H1 (cell line): ENCODE data around the gene TMEM120B. TPM values are rescaled to one million over a fixed set of nuclear protein-coding genes. Genes with fewer than 3 reads are reported as not detected.

Experiments used
- CTCF ChIA-PET: fragments of 300-600 bp; sonication (Branson Sonifier 250); formaldehyde crosslinking; loops from one replicate; lab custom pipeline; 2021; ENCODE audit not compliant: partially characterized antibody; lab: Charles Lee
- POLR2A ChIA-PET: fragments of 300-600 bp; sonication (Branson Sonifier 250); formaldehyde crosslinking; loops from one replicate; lab custom pipeline; 2021; ENCODE audit warnings: inconsistent platforms; ENCODE audit not compliant: partially characterized antibody; lab: Charles Lee
- DNase-seq, 2 experiments: peaks; one replicate each; pipeline versions ENCODE4 v3.0.0 to v3.0.0-alpha.2; 2010 to 2022; ENCODE audit warnings: low spot score in 2 of 2, low read depth in 1 of 2, mixed read lengths in 1 of 2
- FAIRE-seq: peaks from 2 replicates; lab custom pipeline; 2011; peaks lifted over from hg19 to GRCh38; lab: Jason Lieb, UNC
- H2AFZ ChIP-seq: 2 replicates; pipeline ENCODE4 v1.8.1; 2012; ENCODE audit warnings: low read length, inconsistent platforms
- H2AK5ac ChIP-seq: 2 replicates; pipeline ENCODE4 v1.6.1; 2013; ENCODE audit warnings: low read depth, low read length
- H2BK120ac ChIP-seq: replicated peaks from 2 replicates; pipeline ENCODE3; 2013; ENCODE audit warnings: low read depth, low read length, inconsistent platforms
- H2BK12ac ChIP-seq: 2 replicates; pipeline ENCODE4 v1.6.1; 2013; ENCODE audit warnings: low read depth, low read length
- H2BK15ac ChIP-seq: 2 replicates; pipeline ENCODE4 v1.6.1; 2013; ENCODE audit warnings: low read length
- H2BK20ac ChIP-seq: 2 replicates; pipeline ENCODE4 v1.6.1; 2013; ENCODE audit warnings: low read length
- H2BK5ac ChIP-seq: 2 replicates; pipeline ENCODE4 v1.6.1; 2013; ENCODE audit warnings: low read depth, low read length
- H3K14ac ChIP-seq: 2 replicates; pipeline ENCODE4 v1.6.1; 2013; ENCODE audit warnings: inconsistent platforms; ENCODE audit not compliant: insufficient read length
- H3K18ac ChIP-seq: 2 replicates; pipeline ENCODE4 v1.6.1; 2013; ENCODE audit warnings: low read length; ENCODE audit errors: extremely low read depth
- H3K23ac ChIP-seq: 2 replicates; pipeline ENCODE4 v1.6.1; 2013; ENCODE audit warnings: inconsistent platforms; ENCODE audit not compliant: insufficient read length
- H3K23me2 ChIP-seq: 2 replicates; pipeline ENCODE4 v1.6.1; 2013; ENCODE audit warnings: low read depth, low read length
- H3K27ac ChIP-seq: 2 replicates; pipeline ENCODE4 v1.6.1; 2011; ENCODE audit warnings: low read depth, low read length, inconsistent platforms
- H3K27me3 ChIP-seq, 4 experiments: replicated peaks in 1 of 4; 1 replicate in 1 of 4; 2 replicates in 3 of 4; pipeline versions ENCODE4 v1.6.1 to v1.8.1; 2011 to 2013; ENCODE audit warnings: low read length in 3 of 4, mild to moderate bottlenecking in 3 of 4, inconsistent platforms in 2 of 4, mixed read lengths in 2 of 4, moderate library complexity in 1 of 4; ENCODE audit not compliant: control insufficient read depth in 3 of 4, insufficient read depth in 3 of 4; ENCODE audit errors: extremely low read depth in 1 of 4
- H3K36me3 ChIP-seq, 4 experiments: 2 replicates each; pipeline versions ENCODE4 v1.6.1 to v1.8.1; 2011 to 2013; ENCODE audit warnings: mild to moderate bottlenecking in 4 of 4, low read length in 3 of 4, moderate library complexity in 2 of 4, control low read depth in 1 of 4, inconsistent platforms in 1 of 4; ENCODE audit not compliant: insufficient read depth in 4 of 4, control insufficient read depth in 2 of 4
- H3K4ac ChIP-seq: replicated peaks from 2 replicates; pipeline ENCODE3; 2013; ENCODE audit warnings: low read length, low read depth, mixed read lengths, inconsistent platforms; ENCODE audit not compliant: insufficient read length
- H3K4me1 ChIP-seq, 4 experiments: replicated peaks in 1 of 4; 1 replicate in 1 of 4; 2 replicates in 3 of 4; pipeline versions ENCODE4 v1.6.1 to v1.8.1; 2011 to 2013; ENCODE audit warnings: low read length in 3 of 4, inconsistent platforms in 2 of 4, mixed read lengths in 1 of 4; ENCODE audit not compliant: insufficient read depth in 4 of 4, control insufficient read depth in 3 of 4
- H3K4me2 ChIP-seq, 2 experiments: 2 replicates each; pipeline versions ENCODE4 v1.6.1 to v1.8.1; 2011 to 2013; ENCODE audit warnings: low read depth in 2 of 2, low read length in 2 of 2, control low read depth in 1 of 2, inconsistent platforms in 1 of 2, mild to moderate bottlenecking in 1 of 2; ENCODE audit not compliant: insufficient read depth in 1 of 2
- H3K4me3 ChIP-seq, 4 experiments: fragments of 200-600, 300-600 bp in 1 of 4; sonication (generic), shearing (Covaris generic), sonication (Bioruptor Twin) in 1 of 4; 2 replicates each; pipeline versions ENCODE4 v1.5.1 to v1.8.1; 2011 to 2016; ENCODE audit warnings: low read length in 4 of 4, low read depth in 3 of 4, control low read depth in 2 of 4, inconsistent platforms in 2 of 4, mild to moderate bottlenecking in 2 of 4, mixed read lengths in 1 of 4, moderate library complexity in 1 of 4; ENCODE audit not compliant: insufficient read depth in 2 of 4; ENCODE audit errors: extremely low read depth in 1 of 4
- H3K56ac ChIP-seq: replicated peaks from 2 replicates; pipeline ENCODE3; 2013; ENCODE audit warnings: low read depth, mild to moderate bottlenecking, mixed read lengths, low read length, inconsistent platforms; ENCODE audit not compliant: insufficient read length
- H3K79me1 ChIP-seq: 2 replicates; pipeline ENCODE4 v1.6.1; 2013; ENCODE audit warnings: low read depth, low read length, control low read depth
- H3K79me2 ChIP-seq, 2 experiments: 2 replicates each; pipeline versions ENCODE4 v1.6.1 to v1.8.1; 2012 to 2013; ENCODE audit warnings: low read length in 2 of 2, mild to moderate bottlenecking in 2 of 2, inconsistent platforms in 1 of 2; ENCODE audit not compliant: insufficient read depth in 2 of 2, control insufficient read depth in 1 of 2
- H3K9ac ChIP-seq, 4 experiments: replicated peaks in 1 of 4; 1 replicate in 1 of 4; 2 replicates in 3 of 4; pipeline versions ENCODE4 v1.6.1 to v1.8.1; 2011 to 2013; ENCODE audit warnings: low read depth in 3 of 4, low read length in 3 of 4, control low read depth in 2 of 4, mild to moderate bottlenecking in 2 of 4, moderate library complexity in 2 of 4, inconsistent platforms in 1 of 4; ENCODE audit errors: extremely low read depth in 1 of 4
- H3K9me3 ChIP-seq, 2 experiments: 2 replicates each; pipeline versions ENCODE4 v1.6.1 to v1.8.1; 2012 to 2013; ENCODE audit warnings: mild to moderate bottlenecking in 2 of 2, moderate library complexity in 2 of 2, control low read depth in 1 of 2, inconsistent platforms in 1 of 2, low read depth in 1 of 2, low read length in 1 of 2, mixed read lengths in 1 of 2; ENCODE audit not compliant: insufficient read depth in 2 of 2
- H4K20me1 ChIP-seq, 2 experiments: replicated peaks in 1 of 2; 2 replicates each; pipeline versions ENCODE3 to v1.8.1; 2011 to 2013; ENCODE audit warnings: inconsistent platforms in 2 of 2, low read length in 2 of 2, mild to moderate bottlenecking in 1 of 2; ENCODE audit not compliant: insufficient read depth in 2 of 2, control insufficient read depth in 1 of 2
- H4K5ac ChIP-seq: 2 replicates; pipeline ENCODE4 v1.6.1; 2013; ENCODE audit warnings: low read length, low read depth, mixed read lengths, inconsistent platforms; ENCODE audit not compliant: insufficient read length
- H4K8ac ChIP-seq: 2 replicates; pipeline ENCODE4 v1.8.0; 2013; ENCODE audit warnings: mild to moderate bottlenecking, moderate library complexity, low read length, inconsistent platforms; ENCODE audit not compliant: insufficient read depth; ENCODE audit errors: extremely low read depth
- H4K91ac ChIP-seq: replicated peaks from 2 replicates; pipeline ENCODE3; 2013; ENCODE audit warnings: low read length, mixed read lengths, inconsistent platforms; ENCODE audit not compliant: insufficient read length
- BRCA1 ChIP-seq: IDR thresholded peaks from 2 replicates; pipeline ENCODE4 v1.6.1; 2012; ENCODE audit warnings: low read depth, low read length, improper control_type of control experiment
- POU5F1 ChIP-seq: IDR thresholded peaks from 2 replicates; pipeline ENCODE4 v1.6.1; 2011; ENCODE audit warnings: low read depth, mild to moderate bottlenecking, low read length, moderate library complexity
- RNF2 ChIP-seq: fragments of 200-900, 300-1000 bp; sonication (generic); IDR thresholded peaks from 2 replicates; pipeline ENCODE4 v1.7.1; 2016; ENCODE audit warnings: borderline replicate concordance, low read depth, mild to moderate bottlenecking, antibody characterized with exemption, low read length; ENCODE audit not compliant: poor library complexity, severe bottlenecking; ENCODE audit errors: missing control alignments
- SP4 ChIP-seq: IDR thresholded peaks from 2 replicates; pipeline ENCODE4 v1.6.1; 2012; ENCODE audit warnings: low read length, inconsistent platforms
- WGBS, 2 experiments: shearing (Covaris generic) in 1 of 2; methylation state at CpG; one replicate each; pipeline versions ENCODE4 v1.1.6 to v1.1.7; 2013 to 2015; ENCODE audit warnings: low lambda C conversion rate in 2 of 2, mixed read lengths in 2 of 2, inconsistent platforms in 1 of 2, low coverage in 1 of 2, missing lambda C conversion rate in 1 of 2; ENCODE audit not compliant: insufficient replicate concordance in 2 of 2, insufficient coverage in 1 of 2, insufficient read length in 1 of 2; ENCODE audit errors: extremely low coverage in 1 of 2, missing lambda C conversion rate in 1 of 2; 5-methylcytosine and 5-hydroxymethylcytosine counted together
- polyA plus RNA-seq, 7 experiments: library from polyadenylated mRNA; depleted of rRNA in 3 of 7; stranded (reverse) in 5 of 7; unstranded in 2 of 7; fragments of >200 nt in 5 of 7; fragments of 200-250 nt in 2 of 7; gene quantifications; 1 replicate in 5 of 7; 2 replicates in 1 of 7; 4 replicates in 1 of 7; pipeline versions ENCODE4 v1.2.1 to v1.2.3, GENCODE V29; 2011 to 2013; ENCODE audit warnings: missing spikeins in 2 of 7, mixed read lengths in 2 of 7
- total RNA-seq: library from RNA; stranded (reverse); fragmentation: NEBNext Ultra II Directional; extraction: Animal tissue kit (Norgen Biotek cat#: 25700); gene quantifications from 2 replicates; pipeline ENCODE4 v1.2.1, GENCODE V29; 2021
- TF ChIP-seq, protein P1 (sequence below): IDR thresholded peaks from 2 replicates; pipeline ENCODE4 v1.6.1; 2012; ENCODE audit warnings: inconsistent platforms
- TF ChIP-seq, protein P2 (sequence below): IDR thresholded peaks from 2 replicates; pipeline ENCODE4 v1.6.1; 2012; ENCODE audit warnings: inconsistent platforms

TMEM120B gene
- total and polyA plus RNA-seq, 2 of the 8 experiments (the other 6 are each of a cell fraction or from before 2014, with no cell fraction given) = 22.0 to 29.1 TPM

DNA sequence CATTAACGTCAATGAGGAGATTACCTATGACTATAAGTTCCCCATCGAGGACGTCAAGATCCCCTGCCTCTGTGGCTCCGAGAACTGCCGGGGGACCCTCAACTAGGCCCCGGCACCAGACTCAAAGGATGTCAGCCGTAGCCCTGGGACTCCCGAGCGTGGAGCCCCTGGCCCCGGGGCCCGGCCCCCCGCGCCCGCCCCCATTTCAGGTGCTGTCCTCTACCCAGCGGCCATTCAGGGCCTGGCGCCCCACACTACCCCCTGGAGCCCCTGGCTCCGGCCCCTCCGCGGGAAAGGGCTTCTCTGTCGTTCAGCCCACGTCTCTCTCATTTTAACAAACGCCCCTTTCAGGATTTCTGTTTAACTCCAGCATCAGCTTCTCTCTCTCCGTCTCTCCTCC is 117.6 kb downstream of the TMEM120B start:
- no peak overlapping the region for H4K8ac ChIP-seq
- H2AK5ac ChIP-seq = no peak overlapping the region
- no peak overlapping the region for H3K27ac ChIP-seq
- H4K5ac ChIP-seq = no peak overlapping the region
- DNase-seq (no peak), FAIRE-seq (no peak)
- H3K23ac ChIP-seq = no peak overlapping the region
- H4K20me1 ChIP-seq = peaks cover 0 to 5% of the 10 kb centered on the region in 2 experiments
- no peaks in the 10 kb centered on the region for H3K27me3 ChIP-seq
- no peaks in the 10 kb centered on the region for H3K23me2 ChIP-seq
- H2BK15ac ChIP-seq = no peak overlapping the region
- H2AFZ ChIP-seq = no peak overlapping the region
- no peak overlapping the region for H2BK120ac ChIP-seq
- H3K4me2 ChIP-seq = no peak overlapping the region
- H2BK5ac ChIP-seq = no peak overlapping the region
- no peaks in the 10 kb centered on the region for H3K79me2 ChIP-seq
- H2BK20ac ChIP-seq = no peak overlapping the region
- no peak overlapping the region for H3K56ac ChIP-seq
- no peaks in the 10 kb centered on the region for H3K9me3 ChIP-seq
- peaks cover 3 to 39% (median 14%) of the 10 kb centered on the region in 4 experiments; a peak in 7 of 8 replicates for H3K36me3 ChIP-seq
- 87% methylated on average over 9 of the region's 23 CpGs; no CpG with 5 or more reads in 1 of the 2 experiments for WGBS, 2 experiments
- no peaks in the 10 kb centered on the region for H3K4me1 ChIP-seq
- H3K4me3 ChIP-seq = no peak overlapping the region
- TF ChIP-seq, protein P1, sequence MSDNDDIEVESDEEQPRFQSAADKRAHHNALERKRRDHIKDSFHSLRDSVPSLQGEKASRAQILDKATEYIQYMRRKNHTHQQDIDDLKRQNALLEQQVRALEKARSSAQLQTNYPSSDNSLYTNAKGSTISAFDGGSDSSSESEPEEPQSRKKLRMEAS = no peak
- TF ChIP-seq BRCA1 = no peak
- no peak for TF ChIP-seq POU5F1
- no peak for TF ChIP-seq RNF2
- TF ChIP-seq, protein P2, sequence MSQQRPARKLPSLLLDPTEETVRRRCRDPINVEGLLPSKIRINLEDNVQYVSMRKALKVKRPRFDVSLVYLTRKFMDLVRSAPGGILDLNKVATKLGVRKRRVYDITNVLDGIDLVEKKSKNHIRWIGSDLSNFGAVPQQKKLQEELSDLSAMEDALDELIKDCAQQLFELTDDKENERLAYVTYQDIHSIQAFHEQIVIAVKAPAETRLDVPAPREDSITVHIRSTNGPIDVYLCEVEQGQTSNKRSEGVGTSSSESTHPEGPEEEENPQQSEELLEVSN = no peak
- no peak for TF ChIP-seq SP4
- TF ChIP-seq, all 59 proteins: peak for 0
- H4K91ac ChIP-seq = no peak overlapping the region
- H3K9ac ChIP-seq = no peak overlapping the region
- no peak overlapping the region for H3K14ac ChIP-seq
- no peak overlapping the region for H2BK12ac ChIP-seq
- H3K4ac ChIP-seq = no peak overlapping the region
- POLR2A ChIA-PET = interaction anchor here (0.6 kb wide), 1 partner anchor 34 kb away, joined by 3 read pairs; no protein-coding TSS in a partner anchor
- H3K79me1 ChIP-seq = no peaks in the 10 kb centered on the region
- no peak overlapping the region for H3K18ac ChIP-seq
- CTCF ChIA-PET = no interaction called here
